ENCODE results near the gene VRK1.
A peak's percentile ranks its signal among the peaks of the same experiment; 100 is the strongest.
"Not testable (repeated sequence)": the region's sequence is repeated elsewhere in the genome, so short reads cannot be mapped to it uniquely, and the experiment has no call there.

The VRK1 gene

DNA sequence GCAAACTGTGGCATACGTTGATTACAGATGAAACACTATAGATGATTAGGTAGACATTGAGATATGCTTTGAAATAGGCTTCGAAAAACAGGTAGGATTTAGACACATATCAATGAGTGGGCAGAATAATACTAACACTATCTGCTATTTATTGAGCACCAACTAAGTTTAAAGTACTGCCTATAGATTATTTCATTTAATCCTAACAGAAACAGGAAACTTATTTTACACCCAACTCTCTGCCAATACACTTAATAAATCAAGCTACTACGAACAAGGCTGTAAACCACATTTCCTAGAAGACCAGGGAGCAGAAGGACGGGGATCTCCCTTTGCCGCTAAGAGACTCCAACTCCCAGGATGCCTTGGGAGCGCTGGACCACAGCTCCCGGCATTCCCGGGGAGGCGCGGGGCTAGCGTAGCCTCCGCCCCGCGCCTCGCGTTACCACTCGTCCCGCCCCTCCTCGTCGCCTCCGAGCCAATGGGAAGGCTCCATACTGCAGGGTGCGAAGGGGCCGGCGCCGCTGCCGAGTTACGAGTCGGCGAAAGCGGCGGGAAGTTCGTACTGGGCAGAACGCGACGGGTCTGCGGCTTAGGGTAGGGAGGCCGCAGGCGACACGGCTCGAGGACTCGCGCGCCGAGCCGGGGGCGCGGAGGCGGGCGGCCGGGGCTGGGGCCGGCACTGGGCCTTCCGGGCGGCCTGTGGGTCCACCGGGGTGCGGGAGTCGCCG is at the start of gene VRK1:
Gene VRK1 (plus strand): TSS at position 532 of the 731 bp plus-strand sequence. CDS start 36,090 bp downstream, outside the sequence.
- DNase-seq = peak; percentile 29

- no peak for DNase-seq
These were observed 49.6 kb upstream of the VRK1 start for GRCh38 chr14:96747608-96748007.

GRCh38 chr14:96748362-96748761 is 48.8 kb upstream of the VRK1 start:
- no peak for DNase-seq

- DNase-seq = no peak
These were observed 45.7 kb upstream of the VRK1 start for GRCh38 chr14:96751505-96751904.

DNA sequence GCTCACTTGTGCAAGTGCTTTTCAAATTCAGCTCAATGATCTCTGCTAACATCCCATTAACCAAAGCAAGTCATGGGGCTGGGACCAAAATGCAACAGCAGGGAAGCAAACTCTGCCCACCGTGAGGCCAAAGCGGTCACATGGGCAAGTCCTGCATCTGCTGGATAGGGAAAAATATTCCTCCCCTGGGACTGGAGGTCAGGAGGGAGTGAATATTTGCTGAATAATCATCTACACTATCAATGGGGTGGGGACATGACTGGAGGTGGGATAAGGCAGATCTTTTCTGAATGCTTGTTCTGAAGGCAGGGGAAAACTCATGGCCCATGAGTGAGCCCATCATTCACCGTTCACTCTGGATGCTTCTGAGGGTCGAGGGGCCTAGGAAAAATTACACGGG is 45.1 kb upstream of the VRK1 start:
- DNase-seq = no peak

DNA sequence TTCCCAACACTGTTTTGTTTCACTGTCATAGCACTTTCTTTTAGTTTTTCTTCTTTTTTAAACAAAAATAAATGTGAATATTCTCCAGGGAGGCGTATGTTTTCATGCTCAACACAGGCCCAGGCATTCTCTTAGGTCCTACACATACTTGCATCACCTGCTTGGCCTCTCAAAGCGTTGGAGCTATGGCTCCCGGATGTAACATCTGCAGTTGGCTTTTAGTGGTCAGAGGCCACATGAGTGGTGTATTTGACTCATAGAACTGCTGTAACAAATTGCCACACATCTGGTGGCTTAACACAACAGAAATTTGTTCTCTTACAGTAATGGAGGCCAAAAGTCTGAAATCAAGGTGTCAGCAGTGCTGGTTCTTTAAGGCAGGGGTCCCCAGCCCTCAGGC is 44.6 kb upstream of the VRK1 start:
- DNase-seq = no peak

- DNase-seq = no peak
These were observed 42.9 kb upstream of the VRK1 start for GRCh38 chr14:96754162-96754844.

- DNase-seq = no peak
These were observed 42.4 kb upstream of the VRK1 start for GRCh38 chr14:96754845-96755184.

GRCh38 chr14:96756745-96757144 is 40.4 kb upstream of the VRK1 start:
- no peak for DNase-seq

GRCh38 chr14:96757456-96757855 is 39.7 kb upstream of the VRK1 start:
- DNase-seq = no peak

DNA sequence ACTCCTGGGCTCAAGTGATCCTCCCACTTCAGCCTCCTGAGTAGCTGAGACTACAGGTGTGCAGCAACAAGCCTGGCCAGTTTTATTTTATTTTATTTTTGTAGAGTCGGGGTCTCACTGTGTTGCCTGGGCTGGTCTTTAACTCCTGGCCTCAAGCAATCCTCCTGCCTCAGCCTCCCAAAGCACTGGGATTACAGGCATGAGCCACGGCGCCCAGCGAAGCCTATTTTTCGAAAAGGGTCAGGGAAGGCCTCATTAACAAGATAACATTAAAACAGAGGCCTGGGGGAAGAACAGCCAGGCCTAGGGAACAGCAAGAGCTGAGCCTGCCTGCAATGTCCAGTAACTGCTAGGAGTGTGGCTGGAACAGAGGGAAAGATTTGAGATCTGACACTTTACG is 36.1 kb upstream of the VRK1 start:
- no peak for DNase-seq

DNA sequence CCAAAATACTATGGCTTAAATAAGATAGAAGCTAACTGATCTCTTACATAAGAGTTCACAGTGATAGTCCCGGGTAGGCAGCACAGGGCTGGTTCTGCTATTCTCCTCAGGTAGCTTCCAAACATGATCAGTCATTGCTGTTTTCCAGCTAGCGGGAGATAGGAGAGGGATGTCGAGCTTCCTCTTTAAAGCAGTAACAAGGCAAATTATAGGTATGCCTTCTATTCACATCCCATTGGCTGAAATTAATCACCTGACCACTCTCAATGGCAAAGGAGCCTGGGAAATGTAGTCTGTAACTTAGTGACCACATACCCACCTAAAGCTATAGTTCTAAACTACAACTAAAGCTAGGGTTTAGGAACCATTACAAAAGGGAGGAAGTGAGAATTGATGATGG is 34.5 kb upstream of the VRK1 start:
- DNase-seq = no peak

- DNase-seq = no peak
These were observed 33.2 kb upstream of the VRK1 start for GRCh38 chr14:96764012-96764411.

DNA sequence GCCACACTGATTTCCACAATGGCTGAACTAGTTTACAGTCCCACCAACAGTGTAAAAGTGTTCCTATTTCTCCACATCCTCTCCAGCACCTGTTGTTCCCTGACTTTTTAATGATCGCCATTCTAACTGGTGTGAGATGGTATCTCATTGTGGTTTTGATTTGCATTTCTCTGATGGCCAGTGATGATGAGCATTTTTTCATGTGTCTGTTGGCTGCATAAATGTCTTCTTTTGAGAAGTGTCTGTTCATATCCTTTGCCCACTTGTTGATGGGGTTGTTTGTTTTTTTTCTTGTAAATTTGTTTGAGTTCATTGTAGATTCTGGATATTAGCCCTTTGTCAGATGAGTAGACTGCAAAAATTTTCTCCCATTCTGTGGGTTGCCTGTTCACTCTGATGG is 32.0 kb upstream of the VRK1 start:
- not testable (repeated sequence) for DNase-seq

- no peak for DNase-seq
These were observed 24.3 kb upstream of the VRK1 start for GRCh38 chr14:96772929-96773328.

GRCh38 chr14:96776791-96777190 is 20.4 kb upstream of the VRK1 start:
- DNase-seq = no peak

GRCh38 chr14:96780500-96780899 is 16.7 kb upstream of the VRK1 start:
- DNase-seq = no peak

GRCh38 chr14:96781371-96781770 is 15.8 kb upstream of the VRK1 start:
- no peak for DNase-seq

- DNase-seq = no peak
These were observed 14.7 kb upstream of the VRK1 start for GRCh38 chr14:96782436-96782835.

- DNase-seq = no peak
These were observed 13.9 kb upstream of the VRK1 start for GRCh38 chr14:96783043-96783914.

- no peak for DNase-seq
These were observed 13.3 kb upstream of the VRK1 start for GRCh38 chr14:96783915-96784224.

GRCh38 chr14:96790186-96790585 is 7.0 kb upstream of the VRK1 start:
- DNase-seq = no peak

- DNase-seq = no peak
These were observed 6.5 kb upstream of the VRK1 start for GRCh38 chr14:96790706-96791105.

GRCh38 chr14:96792003-96792402 is 5.2 kb upstream of the VRK1 start:
- DNase-seq = no peak
